Dedifferentiated amniotic fluid mesenchymal stem cell (primary cell): ENCODE results near the gene DGAT2.

Source experiments
- DNase-seq: peaks from one replicate; pipeline ENCODE4 v3.0.0-alpha.2; 2016; ENCODE audit errors: extremely low spot score

DGAT2 gene

DNA sequence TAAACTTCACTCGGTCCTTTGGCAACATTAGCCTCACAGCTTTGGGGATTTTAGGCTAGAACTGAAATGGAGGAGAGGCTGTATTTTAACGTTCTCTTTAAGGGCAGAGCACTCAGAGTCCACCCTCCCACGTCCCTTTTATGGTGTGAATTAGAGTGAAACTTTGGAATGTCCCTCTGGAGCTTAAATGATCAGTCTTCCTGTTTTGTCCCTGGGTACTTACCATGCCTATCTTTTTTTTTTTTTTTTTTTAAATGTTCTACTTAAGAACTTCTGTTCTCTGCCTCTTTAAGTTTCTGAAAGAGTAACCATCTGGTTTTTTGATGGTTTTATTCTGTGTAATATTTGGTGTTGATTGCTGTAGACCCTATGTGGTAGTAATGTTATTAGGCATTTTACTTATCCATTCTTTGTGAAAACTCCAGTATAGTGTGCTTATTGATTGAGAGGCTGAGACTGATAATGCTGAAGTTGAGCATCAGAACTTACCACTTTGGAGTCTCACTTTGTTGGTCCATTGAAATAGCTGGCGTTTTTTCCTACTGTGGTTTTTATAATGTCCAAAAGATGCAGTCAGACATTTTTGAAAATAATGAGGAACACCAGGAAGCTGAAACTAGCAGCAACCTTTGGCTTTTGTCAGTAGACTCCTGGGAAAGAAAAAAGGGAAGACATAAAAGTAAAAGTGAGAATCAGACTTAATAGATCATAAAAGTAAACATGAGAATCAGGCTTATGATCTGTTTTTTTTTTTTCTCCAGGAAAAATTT, 58.1 kb downstream of the DGAT2 start:
- DNase-seq = no peak

- DNase-seq = no peak
Measured at GRCh38 chr11:75827562-75827961, 59.0 kb downstream of the DGAT2 start.

DNA sequence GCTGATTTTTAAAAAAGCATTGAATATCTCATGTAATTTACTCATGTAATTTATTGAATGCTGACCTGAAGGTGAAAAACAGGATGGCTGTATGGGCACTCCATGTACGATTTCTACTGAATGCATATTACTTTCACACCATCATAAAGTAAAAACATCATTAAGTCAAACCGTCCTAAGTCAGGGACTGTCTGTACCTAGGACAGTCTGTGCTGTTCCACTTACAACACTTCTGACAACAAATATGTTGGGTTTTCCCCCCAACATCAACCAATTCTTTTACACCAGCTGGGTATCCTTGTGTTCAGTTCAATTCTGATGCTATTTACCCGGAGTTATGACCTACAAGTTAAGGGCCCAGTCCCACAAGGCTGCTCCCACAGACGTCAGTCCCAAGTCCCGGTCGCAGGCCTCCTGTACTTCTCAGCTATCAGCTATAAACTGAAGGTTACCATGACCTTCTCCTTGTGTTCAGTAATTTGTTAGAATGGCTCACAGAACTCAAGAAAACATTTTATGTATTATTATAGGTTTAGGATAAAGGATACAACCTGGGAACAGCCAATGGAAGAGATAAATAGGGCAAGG, 63.4 kb downstream of the DGAT2 start:
- no peak for DNase-seq

- no peak for DNase-seq
Measured at GRCh38 chr11:75834728-75835127, 66.2 kb downstream of the DGAT2 start.

DNA sequence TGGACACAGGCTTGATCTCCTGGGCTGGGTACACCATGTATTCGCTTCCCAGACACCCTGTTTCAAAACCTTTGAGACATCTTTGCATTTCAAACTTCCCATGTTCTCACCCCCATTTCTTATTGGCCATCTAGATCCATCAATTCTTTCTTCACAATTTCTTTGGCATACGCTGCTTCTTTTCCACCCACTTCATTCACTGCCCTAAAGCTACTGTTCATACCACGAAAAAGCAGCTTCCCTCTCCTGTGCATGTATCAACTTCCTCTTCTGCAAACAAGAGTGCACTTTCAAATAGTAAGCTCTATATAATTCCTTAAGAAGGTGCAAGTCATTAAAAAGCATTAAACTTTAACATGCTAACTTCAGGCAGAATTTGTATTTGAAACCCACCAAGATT, 67.8 kb downstream of the DGAT2 start:
- no peak for DNase-seq

- no peak for DNase-seq
Measured at GRCh38 chr11:75839851-75840250, 71.3 kb downstream of the DGAT2 start.

GRCh38 chr11:75840522-75840921, 71.9 kb downstream of the DGAT2 start:
- DNase-seq = no peak

DNA sequence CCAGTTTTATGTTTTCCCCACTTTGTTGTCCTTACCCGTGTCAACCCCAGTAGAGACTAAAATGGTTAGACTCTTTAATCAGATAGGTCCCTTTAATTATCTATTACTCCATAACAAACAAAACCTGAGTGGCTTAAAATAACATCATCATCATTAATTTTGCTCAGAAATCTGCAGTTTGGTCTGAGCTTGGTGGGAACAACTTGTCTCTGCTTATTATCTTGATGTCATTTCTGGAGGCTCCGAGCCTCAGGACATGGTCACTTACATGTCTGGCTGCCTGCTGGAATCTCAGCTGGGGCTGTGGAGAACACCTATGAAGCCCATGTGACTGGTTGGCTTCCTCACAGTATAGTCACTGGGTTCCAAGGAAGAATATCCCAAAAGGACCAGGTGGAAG, 73.2 kb downstream of the DGAT2 start:
- no peak for DNase-seq

GRCh38 chr11:75845324-75845723, 76.7 kb downstream of the DGAT2 start:
- DNase-seq = no peak

- no peak for DNase-seq
Measured at GRCh38 chr11:75849894-75850293, 81.3 kb downstream of the DGAT2 start.

DNA sequence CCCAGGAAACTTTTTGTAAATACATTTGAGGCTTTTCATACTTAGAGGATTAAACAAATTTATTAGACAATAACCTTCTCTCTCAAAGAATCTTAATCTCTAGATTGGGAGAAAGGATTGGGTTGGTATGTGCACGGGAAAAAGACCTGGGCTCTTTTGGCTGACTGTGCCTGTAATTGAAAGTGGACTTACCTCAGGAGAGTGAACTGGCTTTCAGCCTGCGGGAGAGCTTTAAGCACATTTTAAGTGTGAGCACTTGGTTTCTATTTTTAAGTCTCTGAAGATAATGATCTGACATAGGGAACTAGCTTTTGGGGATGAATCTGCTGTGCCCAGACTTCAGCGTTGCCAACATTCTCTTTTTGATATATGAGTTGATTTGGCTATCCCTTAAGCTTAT, 82.2 kb downstream of the DGAT2 start:
- no peak for DNase-seq
